RPMI7951 (cell line): ENCODE results near the gene CEP63. TPM values are rescaled to one million over a fixed set of nuclear protein-coding genes. Genes with fewer than 3 reads are reported as not detected.
A peak's percentile ranks its signal among the peaks of the same experiment; 100 is the strongest.

Experiments used
- DNase-seq: peaks from one replicate; pipeline ENCODE4 v3.0.0-alpha.2; 2012; ENCODE audit warnings: low read depth
- total RNA-seq: library from RNA; depleted of rRNA; stranded (reverse); fragments of >200 nt; shearing (Covaris generic); gene quantifications from 2 replicates; pipeline ENCODE4 v1.2.3, GENCODE V29; 2014

CEP63 gene
- total RNA-seq, 1 experiment from 2014 or later = 40.0 TPM

- no peak for DNase-seq
Measured at GRCh38 chr3:134468519-134468918, 17.3 kb upstream of the CEP63 start.

GRCh38 chr3:134471521-134472193, 14.2 kb upstream of the CEP63 start:
- DNase-seq = peak; percentile 70

DNA sequence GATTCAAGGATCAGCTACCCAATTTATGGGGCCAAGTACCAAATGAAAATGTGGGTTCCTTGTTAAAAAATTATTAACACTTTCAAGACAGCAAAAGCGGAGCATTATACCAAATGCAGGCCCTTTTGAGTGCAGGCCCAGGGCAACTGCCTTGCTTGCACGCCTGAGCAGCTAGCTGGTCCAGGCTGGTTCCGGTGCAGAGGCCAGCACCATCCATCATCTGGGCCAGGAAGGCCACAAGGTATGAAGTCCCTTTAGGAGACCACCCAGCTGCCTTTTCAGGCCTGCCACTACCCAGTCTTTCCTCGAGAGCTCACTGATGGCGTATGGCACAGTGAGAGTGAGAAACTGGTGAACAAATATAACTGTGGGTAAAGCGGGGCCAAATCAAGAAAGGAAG, 13.0 kb upstream of the CEP63 start:
- DNase-seq = no peak

GRCh38 chr3:134473868-134474546, 11.8 kb upstream of the CEP63 start:
- DNase-seq = peak; percentile 75

DNA sequence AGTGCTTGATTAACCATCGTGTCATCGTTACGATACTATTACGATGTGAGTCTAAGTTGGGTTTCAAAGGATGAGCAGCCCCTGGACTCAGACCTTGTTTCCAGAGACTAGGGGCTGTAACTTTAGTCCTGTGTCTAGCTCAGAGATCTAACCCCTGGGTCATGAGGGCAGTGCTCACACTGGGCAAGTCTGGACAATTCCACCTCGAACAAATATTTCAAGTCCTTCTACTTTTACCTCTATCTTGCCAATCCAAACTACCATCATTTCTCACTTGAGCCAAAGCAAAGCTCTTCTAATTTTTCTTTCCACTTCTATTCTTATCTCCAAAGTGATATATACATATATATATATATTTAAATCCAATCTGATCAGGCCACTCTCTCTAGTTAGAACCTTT, 10.9 kb upstream of the CEP63 start:
- DNase-seq = no peak

DNA sequence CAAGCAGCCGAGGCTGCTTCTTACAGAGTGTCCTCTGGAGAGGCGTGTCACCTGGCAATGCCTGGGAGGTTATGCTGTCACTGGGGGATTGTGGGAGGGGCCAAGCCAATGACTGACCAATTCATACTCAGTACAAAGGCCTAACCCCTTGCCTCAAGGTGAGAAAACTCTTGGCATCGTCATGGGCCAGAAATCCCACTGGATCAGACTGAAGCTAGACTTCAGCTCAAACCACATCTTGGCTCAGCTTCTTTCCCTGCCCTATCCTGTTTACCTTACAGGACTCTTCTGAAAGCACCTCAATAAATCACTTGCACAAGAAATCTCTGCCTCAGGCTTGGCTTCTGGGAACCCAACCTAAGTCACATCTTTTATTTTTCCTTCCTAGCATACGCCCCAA, 9.6 kb upstream of the CEP63 start:
- no peak for DNase-seq

- DNase-seq = peak; percentile 39
Measured at GRCh38 chr3:134477002-134477401, 8.9 kb upstream of the CEP63 start.

- DNase-seq = peak; percentile 45
Measured at GRCh38 chr3:134477938-134478337, 7.9 kb upstream of the CEP63 start.

DNA sequence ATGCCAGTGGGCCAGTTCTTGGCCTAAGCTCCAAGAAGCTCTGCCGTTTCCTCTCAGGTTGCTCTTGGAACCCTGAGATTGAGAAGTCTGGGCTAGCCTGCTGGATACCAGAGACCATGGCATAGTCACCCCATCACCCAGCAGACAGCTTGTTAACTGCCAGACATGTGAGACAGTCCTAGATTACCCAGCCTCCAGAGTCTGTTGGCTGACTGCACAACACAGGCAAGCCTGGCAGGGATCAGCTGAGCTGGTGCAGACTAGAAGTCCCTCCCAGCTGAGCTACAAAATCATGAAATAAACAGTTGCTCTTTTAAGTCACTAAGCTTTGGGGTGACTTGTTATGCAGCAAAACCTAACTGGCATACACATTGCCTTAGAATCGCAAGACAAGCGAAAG, 5.3 kb upstream of the CEP63 start:
- DNase-seq = no peak

DNA sequence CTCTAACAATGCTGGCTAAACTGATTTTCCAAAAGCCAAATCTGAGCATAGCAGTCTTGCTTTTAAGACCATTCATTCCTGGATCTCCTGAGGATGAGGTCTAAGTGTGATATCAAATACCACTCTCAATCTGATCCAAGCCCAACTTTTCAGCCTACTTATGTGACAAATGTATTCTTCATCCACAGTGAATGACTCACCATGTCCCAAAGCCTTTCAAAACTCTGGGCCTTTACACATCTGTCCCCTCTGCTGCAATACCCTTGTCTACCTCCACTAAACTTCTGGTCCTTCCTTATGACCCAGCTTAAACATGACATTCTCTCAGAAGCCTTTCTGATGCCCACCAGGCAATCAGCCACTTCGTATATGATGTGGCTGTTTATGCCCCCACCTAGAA, 4.7 kb upstream of the CEP63 start:
- DNase-seq = peak; percentile 65

DNA sequence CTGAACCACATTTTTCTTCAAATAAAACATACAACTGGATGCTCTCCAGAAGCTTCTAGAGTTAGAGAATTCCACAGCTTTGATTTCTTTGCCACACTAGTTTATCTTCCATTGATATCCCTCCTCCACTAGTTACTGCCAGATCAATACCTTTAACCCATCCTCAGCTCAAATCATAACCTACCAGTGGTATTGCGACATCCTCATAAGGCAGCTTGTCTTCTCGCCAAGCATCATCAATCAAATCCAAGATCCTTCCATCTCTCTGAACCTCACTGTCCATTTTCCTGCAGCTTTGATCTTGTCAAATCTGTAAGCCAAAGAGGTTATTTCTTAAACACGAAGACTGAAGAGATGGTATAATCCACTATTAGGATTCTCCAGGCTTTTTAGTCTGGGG, 3.2 kb upstream of the CEP63 start:
- DNase-seq = no peak

DNA sequence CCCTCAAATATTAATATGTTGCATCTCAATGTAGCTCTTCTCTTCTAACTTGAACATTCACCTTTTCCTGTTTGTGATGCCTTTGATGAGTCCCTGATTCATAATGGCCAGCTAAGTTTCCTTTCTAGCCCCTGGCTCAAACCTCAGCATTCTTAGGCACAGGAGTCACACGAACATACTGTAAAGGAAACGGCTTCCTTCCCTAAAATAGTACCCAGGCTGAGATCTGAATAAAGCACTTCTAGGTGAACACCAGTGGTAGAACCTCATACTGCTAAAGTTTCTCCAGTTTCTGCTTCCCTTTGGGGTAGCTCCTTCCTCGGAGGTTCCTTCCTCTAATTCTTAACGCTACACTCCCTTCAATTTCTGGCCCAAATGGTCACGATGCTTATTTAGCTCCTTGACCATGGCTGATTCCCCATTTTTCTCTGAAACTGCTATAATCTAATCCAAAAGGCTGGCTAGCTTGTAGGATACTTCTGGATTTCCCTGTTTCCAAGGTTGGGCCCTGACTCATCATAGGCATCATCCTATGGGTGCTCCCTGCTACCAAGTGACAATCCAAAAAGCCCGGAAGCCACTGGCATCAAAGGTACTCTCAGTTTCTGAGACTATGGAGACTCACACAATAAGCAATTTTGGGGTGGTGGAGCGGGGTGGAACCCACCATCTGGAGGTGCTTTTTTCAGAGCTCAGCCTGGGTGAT, 2.5 kb upstream of the CEP63 start:
- peak; percentile 89 for DNase-seq

DNA sequence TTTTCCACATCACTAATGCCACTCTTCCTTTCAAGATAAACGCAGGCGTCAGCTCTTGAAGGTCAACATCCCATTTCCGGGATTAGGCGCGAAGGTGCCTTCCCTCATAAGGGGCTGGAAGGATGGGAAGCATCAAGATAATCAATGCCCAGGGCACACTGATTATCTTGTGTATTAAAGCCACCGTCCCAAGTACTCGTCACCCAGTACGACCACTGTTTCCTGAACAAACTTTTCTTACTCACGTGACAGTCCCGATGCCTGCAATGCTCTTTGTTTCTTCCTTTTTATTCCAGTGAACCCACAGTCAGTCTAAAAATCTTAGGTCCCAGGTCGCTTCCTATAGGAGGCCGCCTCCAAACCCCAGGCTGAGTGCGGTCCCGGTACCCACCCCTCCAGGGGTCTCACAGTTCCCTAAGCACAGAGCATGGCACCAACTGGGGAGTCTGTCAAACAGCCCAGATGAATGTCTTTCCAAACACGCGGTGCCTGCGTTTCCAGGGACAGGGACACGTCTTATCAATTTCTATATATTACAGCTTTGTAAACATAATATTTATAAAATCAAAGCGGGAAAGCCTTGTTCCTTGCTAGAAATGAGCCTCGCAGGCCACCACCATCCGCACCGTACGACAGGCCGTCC, 661 bp upstream of the CEP63 start:
- DNase-seq = peak; percentile 38

- DNase-seq = peak; percentile 36
Measured at GRCh38 chr3:134486577-134487041, 752 bp downstream of the CEP63 start.

DNA sequence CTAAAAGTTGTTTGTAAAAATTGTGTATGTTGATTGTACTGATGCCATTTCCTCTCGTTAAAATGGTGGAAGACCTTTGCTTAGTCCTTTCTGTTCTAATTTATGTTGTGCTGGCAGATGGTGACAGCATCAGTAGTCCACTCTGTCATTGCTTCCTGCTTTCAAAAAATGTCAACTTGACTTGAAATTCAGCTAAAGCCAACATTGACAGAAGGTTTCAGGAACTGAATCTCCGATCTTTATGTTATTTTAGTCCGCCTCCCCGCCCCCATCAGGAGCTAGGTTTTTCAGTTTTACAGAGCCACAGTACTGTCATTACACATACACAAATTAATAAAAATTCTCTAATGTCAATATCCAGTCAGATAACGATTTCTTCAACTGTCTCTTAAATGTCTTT, 1.5 kb downstream of the CEP63 start:
- DNase-seq = no peak

DNA sequence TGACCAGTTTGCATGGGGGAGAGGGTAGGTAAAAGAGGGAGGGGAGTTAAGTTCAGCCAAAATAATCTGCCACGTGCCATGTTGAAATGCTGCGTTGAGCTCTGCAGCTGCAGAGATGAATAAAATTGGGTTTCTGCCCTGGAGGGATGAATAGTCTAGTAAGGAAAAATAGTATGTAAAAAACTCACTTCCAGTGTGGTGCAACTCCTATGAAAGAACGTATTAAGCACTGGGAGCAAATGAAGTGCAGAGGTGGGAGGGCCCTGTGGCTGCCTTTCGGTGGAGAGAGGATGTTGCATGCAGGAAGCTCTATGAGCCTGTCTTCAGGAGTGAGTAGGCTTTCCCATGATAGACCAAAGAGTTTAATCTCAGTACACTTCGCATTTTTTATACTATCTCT, 8.6 kb downstream of the CEP63 start:
- peak; percentile 86 for DNase-seq

DNA sequence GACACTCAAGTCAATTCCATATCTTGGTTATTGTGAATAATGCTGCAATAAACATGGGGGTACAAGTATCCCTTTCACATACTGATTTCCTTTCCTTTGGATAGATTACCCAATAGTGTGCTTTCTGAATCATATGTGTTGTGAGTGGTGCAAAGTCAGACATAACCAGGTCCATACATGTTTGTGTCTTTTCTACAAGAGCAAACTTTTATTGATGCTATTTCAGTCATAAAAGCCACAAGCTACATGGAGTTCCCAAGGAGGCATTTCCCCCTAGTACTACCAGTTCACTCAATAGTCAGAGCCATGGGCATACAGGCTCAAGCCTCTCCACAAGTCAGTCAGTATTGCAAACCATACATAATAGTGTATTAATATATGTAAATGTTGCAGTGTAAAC, 10.1 kb downstream of the CEP63 start:
- no peak for DNase-seq

- DNase-seq = peak; percentile 58
Measured at GRCh38 chr3:134496471-134497071, 10.7 kb downstream of the CEP63 start.

DNA sequence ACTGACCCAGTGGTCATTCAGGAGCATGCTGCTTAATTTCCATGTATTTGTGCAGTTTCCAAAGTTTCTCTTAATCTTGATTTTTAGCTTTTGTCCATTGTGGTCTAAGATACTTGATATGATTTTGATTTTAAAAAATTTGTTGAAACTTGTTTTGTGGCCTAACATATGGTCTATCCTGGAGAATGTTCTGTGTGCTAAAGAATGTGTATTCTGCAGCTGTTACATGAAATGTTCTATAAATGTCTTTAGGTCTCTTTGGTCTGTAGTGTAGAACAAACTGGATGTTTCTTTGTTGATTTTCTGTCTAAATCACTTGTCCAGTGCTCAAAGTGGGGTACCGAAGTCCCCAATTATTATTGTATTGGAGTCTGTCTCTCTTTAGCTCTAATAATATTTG, 17.4 kb downstream of the CEP63 start:
- no peak for DNase-seq

- DNase-seq = no peak
Measured at GRCh38 chr3:134504132-134504531, 18.3 kb downstream of the CEP63 start.

DNA sequence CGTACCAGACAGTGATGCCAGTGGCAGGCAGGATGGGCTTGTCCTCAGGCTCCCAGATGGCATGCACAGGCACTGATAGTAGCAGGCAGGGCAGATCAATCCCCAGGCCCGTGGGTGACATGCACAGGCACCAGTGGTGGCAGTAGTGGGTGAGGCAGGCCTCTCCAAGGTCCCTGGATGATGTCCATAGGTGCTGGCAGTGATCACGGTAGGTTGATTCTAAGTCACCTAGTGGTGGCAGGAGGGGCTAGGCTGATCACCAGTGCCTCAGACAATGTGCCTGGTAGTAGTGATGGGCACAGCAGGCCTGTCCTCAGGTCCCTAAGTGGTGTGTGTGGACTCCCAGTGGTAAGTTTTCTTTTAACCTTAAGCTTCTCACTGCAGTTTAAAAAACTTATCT, 19.6 kb downstream of the CEP63 start:
- DNase-seq = no peak

DNA sequence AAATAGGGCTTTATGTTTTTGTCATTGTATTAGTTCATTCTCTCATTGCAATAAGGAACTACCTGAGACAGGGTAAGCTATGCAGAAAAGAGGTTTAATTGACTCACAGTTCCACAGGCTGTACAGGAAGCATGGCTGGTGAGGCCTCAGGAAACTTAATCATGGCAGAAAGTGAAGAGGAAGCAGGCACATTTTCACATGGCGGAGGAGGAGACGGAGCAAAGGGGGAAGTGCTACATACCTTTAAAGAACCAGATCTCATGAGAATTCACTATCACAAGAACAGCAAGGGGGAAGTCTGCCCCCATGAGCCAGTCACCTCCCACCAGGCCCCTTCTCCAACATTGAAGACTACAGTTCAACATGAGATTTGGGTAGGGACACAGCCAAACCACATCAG, 25.6 kb downstream of the CEP63 start:
- DNase-seq = no peak
